Small intestine (tissue), 7 donors: ENCODE measurements around the gene CROCC. TPM values are rescaled to one million over a fixed set of nuclear protein-coding genes. Genes with fewer than 3 reads are reported as not detected.

Experiments used
- DNase-seq, 2 donors: peaks; one replicate each; pipeline versions ENCODE4 v3.0.0 to v3.0.0-alpha.2; 2013
- FAIRE-seq: peaks from 2 replicates; lab custom pipeline; 2012; peaks lifted over from hg19 to GRCh38; lab: Jason Lieb, UNC
- H3K27ac ChIP-seq, 3 donors: one replicate each; pipeline ENCODE4 v1.5.1; 2013; ENCODE audit warnings: low read length in 2 of 3, mild to moderate bottlenecking in 2 of 3, control low read depth in 1 of 3, inconsistent platforms in 1 of 3, low read depth in 1 of 3, moderate library complexity in 1 of 3
- H3K27me3 ChIP-seq, 3 donors: one replicate each; pipeline ENCODE4 v1.6.1; 2013; ENCODE audit warnings: low read length in 3 of 3, inconsistent platforms in 1 of 3; ENCODE audit not compliant: control insufficient read depth in 3 of 3, insufficient read depth in 3 of 3
- H3K36me3 ChIP-seq, 3 donors: one replicate each; pipeline ENCODE4 v1.6.1; 2013; ENCODE audit warnings: low read length in 3 of 3, inconsistent platforms in 1 of 3, low read depth in 1 of 3, mild to moderate bottlenecking in 1 of 3, moderate library complexity in 1 of 3; ENCODE audit not compliant: control insufficient read depth in 3 of 3, insufficient read depth in 2 of 3
- H3K4me1 ChIP-seq, 3 donors: one replicate each; pipeline ENCODE4 v1.6.1; 2013; ENCODE audit warnings: low read length in 2 of 3, inconsistent platforms in 1 of 3, low read depth in 1 of 3, mild to moderate bottlenecking in 1 of 3, moderate library complexity in 1 of 3; ENCODE audit not compliant: control insufficient read depth in 3 of 3, insufficient read depth in 2 of 3
- H3K4me3 ChIP-seq, 3 donors: one replicate each; pipeline ENCODE4 v1.5.1; 2013; ENCODE audit warnings: low read length in 3 of 3, control low read depth in 1 of 3, inconsistent platforms in 1 of 3, low read depth in 1 of 3, mild to moderate bottlenecking in 1 of 3, moderate library complexity in 1 of 3
- H3K9me3 ChIP-seq, 2 donors: one replicate each; pipeline ENCODE4 v1.6.1; 2013; ENCODE audit warnings: low read depth in 1 of 2, low read length in 1 of 2; ENCODE audit not compliant: control insufficient read depth in 2 of 2, insufficient read depth in 1 of 2
- WGBS, 3 donors: extraction: QIAGEN DNeasy Blood & Tissue Kit; methylation state at CpG; one replicate each; pipeline ENCODE4 v1.1.7; 2013; 5-methylcytosine and 5-hydroxymethylcytosine counted together
- polyA plus RNA-seq, 4 donors: library from polyadenylated mRNA; stranded (reverse) in 3 of 4; unstranded in 1 of 4; fragments of 200-250 nt in 3 of 4; fragments of 120-200 nt in 1 of 4; gene quantifications; one replicate each; pipeline versions ENCODE4 v1.2.1 to v1.2.3, GENCODE V29; 2013
- donor health status: healthy with polysubstance abuse.
- donor health status: control.
- donor health status: control.
- donor health status: Bipolar disorder and iron deficiency.
- donor health status: healthy.

Gene CROCC
- polyA plus RNA-seq, 4 donors, result 2.7 to 19.6 (median 10.2) TPM

DNA sequence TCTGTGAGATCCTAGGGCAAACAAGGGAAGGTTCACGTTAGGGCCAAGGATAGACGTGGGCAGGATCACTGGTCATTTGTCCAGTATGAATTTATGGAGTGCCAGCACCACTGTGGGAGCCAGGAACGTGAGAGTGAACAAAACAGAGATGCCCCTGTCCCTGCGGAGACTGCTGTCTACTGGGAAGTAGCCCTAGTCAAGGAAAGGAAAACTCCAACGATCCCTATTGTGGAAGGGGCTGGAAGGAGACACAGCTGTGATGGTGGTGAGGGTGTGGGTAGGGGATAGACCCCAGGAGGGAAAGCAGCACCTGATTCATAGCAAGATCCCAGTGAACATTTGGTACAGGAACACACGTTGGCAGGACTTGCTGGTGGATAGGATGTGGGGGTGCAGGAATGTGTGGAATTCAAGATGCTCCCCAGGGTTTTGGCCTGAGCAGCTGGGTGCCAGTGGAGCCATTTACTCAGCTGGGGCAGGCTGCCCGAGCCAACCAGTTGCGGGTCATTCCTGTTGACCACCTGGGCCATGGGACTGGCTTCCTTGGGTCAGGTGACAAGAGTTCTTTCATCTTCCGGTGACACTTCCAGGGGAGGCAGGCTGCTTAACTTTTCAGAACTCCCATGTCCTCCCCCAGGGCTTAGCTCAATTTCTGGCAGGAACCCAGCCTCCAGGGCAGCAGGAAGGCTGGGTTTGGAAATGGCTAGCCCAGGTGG is 91.2 kb downstream of the CROCC start:
- peaks cover 0 to 22% (median 0%) of the 10 kb centered on the region in 3 donors for H3K4me1 ChIP-seq
- H3K9me3 ChIP-seq, result no peaks in the 10 kb centered on the region
- H3K27me3 ChIP-seq, result no peaks in the 10 kb centered on the region
- H3K4me3 ChIP-seq, result no peak overlapping the region
- DNase-seq, result no peak
- H3K36me3 ChIP-seq, result peaks cover 0 to 6% (median 2%) of the 10 kb centered on the region in 3 donors
- FAIRE-seq, result no peak
- 72 to 73% (median 73%) methylated on average over 9 of the region's 9 CpGs for WGBS, 3 donors
- H3K27ac ChIP-seq, result no peak overlapping the region

DNA sequence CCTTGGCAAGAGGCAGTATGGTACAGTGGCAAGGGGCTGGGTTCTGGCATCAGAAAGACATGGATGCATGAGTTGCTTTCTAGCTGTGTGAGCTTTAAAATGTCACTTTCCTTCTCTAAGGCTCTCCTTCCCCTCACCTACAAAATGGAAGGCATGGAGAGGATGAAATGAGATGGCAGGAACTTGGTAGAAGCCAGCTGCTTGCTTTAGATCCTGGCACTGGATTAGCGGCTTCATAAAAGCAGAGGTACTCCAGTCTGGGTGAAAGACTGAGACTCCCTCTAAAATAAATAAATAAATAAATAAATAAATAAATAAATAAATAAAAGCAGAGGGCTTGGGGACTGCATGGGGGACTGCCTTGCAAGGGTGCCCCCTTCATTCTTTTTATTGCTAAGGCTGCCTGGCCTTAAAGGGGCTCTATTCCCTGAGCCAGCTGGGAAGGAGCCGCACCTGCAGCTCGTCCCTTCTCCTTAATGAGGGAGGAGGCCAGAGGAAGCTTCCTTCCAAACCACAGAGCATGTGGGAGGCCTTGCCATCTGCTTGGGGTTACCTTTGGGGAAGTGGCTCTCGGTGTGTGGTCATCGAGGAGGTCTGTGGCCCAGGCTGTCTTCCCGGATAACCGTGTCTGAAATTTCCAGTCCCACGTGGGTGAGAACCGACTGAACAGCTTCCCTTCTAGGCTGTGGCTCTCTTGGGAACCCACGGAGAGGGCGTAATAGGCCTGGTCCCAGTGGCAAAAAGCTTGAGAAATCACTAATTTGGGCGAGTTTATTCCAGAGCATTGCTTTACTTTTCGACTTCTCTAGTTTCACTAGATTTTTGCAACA is 92.0 kb downstream of the CROCC start:
- Histone ChIP-seq H3K27ac (no peak overlapping the region), H3K36me3 (peaks cover 2 to 13% (median 3%) of the 10 kb centered on the region in 3 donors), H3K4me3 (no peak overlapping the region), H3K4me1 (peaks cover 0 to 22% (median 0%) of the 10 kb centered on the region in 3 donors), H3K27me3 (no peaks in the 10 kb centered on the region), H3K9me3 (no peaks in the 10 kb centered on the region)
- DNase-seq (no peak), FAIRE-seq (no peak)
- 75 to 85% (median 80%) methylated on average over 13 of the region's 13 CpGs for WGBS, 3 donors

DNA sequence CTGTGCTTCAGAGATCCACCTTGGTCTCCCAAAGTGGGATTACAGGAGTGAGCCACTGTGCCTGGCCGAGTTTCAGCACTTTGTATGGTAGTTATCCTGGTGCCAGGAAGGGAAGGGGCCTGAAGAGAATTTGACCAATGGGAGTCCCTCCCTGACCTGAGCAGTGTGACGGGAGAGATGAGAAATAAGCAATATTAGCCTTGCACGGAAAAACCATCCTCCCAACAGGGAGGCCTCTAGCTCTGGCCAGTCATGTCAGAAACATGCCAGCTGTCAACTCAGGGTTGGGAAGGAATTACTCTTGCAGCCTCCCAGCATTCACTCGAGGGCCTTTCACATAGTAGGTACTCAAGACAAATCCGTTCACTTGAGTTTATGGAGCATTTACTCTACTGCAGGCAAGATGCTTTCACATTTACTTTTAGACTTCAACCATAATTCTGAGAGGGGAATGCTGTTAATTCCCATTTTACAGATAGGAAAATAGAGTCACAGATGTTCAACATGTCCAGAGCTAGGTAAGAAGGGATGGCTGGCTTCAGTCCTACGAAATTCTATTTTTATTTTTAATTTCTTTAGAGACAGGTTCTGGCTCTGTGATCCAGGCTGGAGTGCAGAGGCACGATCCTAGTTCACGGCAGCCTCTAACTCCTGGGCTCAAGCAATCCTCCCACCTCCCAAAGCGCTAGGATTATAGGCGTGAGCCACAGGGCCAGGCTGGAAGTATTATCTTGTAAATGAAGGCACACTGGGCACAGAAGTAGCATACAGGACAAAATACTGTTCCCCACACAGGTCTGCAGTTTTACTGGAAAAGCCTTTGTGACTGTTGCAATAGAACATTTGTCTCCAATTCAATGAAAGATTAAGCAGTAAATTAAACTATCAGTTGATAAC is 93.2 kb downstream of the CROCC start:
- H3K27ac ChIP-seq, result no peak overlapping the region
- peaks cover 0 to 17% (median 0%) of the 10 kb centered on the region in 3 donors for H3K4me1 ChIP-seq
- H3K9me3 ChIP-seq, result no peaks in the 10 kb centered on the region
- H3K27me3 ChIP-seq, result no peaks in the 10 kb centered on the region
- FAIRE-seq (no peak), DNase-seq (no peak)
- H3K36me3 ChIP-seq, result peaks cover 6 to 19% (median 8%) of the 10 kb centered on the region in 3 donors
- no peak overlapping the region for H3K4me3 ChIP-seq
- 75 to 80% (median 78%) methylated on average over 10 of the region's 10 CpGs for WGBS, 3 donors

DNA sequence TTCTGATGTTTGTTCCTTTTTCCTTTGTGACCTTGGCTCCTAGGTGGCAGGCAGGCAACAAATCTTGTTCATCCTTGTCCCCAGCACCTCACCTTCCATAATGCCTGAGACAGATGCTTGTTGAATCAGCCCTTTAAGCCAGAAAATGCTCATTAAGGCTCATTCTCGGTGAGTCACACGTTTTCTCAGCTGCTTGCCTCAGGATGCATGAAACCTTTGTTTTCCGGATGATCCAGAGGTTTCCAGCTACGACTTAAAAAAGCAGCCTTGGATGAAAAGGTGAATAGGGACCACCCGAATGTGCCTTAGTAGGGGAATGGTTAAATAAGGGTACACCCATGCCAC is 94.6 kb downstream of the CROCC start:
- FAIRE-seq, result no peak
- no peak overlapping the region for H3K4me3 ChIP-seq

DNA sequence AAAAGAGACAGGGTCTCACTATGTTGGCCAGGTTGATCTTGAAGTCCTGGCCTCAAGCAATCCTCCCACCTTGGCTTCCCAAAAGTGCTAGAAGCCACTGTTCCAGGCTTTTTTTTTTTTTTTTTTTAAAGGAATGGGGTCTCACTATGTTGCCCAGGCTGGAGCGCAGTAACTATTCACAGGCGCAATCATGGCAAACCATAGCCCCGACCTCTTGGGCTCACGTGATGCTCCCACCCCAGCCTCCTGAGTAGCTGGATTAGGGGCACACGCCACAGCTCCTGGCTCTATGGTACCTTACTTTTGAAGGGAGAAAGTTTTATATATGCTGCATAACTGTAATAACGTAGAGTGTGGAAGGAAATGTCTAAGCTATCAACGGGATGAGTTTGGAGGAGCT is 95.7 kb downstream of the CROCC start:
- DNase-seq (no peak), FAIRE-seq (no peak)
- Histone ChIP-seq H3K36me3 (peaks cover 20 to 44% (median 23%) of the 10 kb centered on the region in 3 donors), H3K9me3 (no peaks in the 10 kb centered on the region), H3K27ac (no peak overlapping the region), H3K4me3 (no peak overlapping the region), H3K4me1 (peaks cover 0 to 5% (median 0%) of the 10 kb centered on the region in 3 donors), H3K27me3 (no peaks in the 10 kb centered on the region)
- whole genome bisulfite sequencing, 3 donors, result 90 to 97% (median 92%) methylated on average over 7 of the region's 7 CpGs

More for the DNA sequence above, 94.6 kb downstream of the CROCC start:
- H3K27ac ChIP-seq, result no peak overlapping the region
- no peaks in the 10 kb centered on the region for H3K27me3 ChIP-seq
- peaks cover 10 to 33% (median 16%) of the 10 kb centered on the region in 3 donors for H3K36me3 ChIP-seq
- peaks cover 0 to 10% (median 0%) of the 10 kb centered on the region in 3 donors for H3K4me1 ChIP-seq
- no peak for DNase-seq
- 60 to 70% (median 64%) methylated on average over 5 of the region's 5 CpGs for WGBS, 3 donors
- H3K9me3 ChIP-seq, result no peaks in the 10 kb centered on the region

DNA sequence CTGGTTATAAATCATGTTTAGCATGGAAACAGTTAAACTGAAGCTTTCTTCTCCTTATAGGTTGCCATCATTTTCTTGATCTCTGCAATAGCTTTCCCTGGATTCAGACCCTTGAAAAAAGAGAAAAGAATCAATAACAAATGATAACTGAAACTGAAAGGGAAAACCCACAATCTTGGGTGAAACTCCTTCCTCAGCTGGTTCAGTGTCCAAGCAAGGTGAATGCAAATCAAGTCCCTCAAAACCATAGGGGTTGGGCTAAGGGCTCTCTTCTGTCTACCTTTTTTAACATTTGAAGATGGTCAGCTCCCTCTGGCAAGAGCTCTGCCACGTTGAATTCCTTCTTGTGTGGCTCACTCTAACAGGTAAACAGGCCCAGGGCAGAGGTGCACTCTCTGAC is 97.1 kb downstream of the CROCC start:
- no peak overlapping the region for H3K27ac ChIP-seq
- 14 to 43% (median 37%) methylated on average over 1 of the region's 1 CpG for WGBS, 3 donors
- peaks cover 0 to 5% (median 0%) of the 10 kb centered on the region in 3 donors for H3K4me1 ChIP-seq
- DNase-seq (no peak), FAIRE-seq (no peak)
- H3K27me3 ChIP-seq, result no peaks in the 10 kb centered on the region
- H3K4me3 ChIP-seq, result no peak overlapping the region
- H3K9me3 ChIP-seq, result no peaks in the 10 kb centered on the region
- peaks cover 26 to 52% (median 37%) of the 10 kb centered on the region in 3 donors for H3K36me3 ChIP-seq

DNA sequence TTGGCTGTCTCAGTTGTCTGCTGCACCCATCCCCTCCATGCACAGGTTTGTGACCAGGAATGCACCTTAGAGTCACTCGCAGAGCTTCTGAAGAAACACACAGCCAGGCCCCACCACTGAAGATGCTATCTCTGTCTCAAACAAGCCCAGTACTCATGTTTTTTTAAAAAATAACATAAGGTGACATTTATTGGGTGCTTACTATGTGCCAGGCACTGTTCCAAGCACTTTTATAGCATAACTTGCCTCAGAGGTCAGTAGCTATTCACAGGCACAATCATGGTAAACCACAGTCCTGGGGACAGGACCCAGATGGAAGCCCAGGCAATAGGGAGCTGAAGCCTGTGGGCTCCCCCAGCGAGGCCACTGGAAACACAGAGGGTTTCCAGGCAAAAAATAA is 98.8 kb downstream of the CROCC start:
- H3K27me3 ChIP-seq, result no peaks in the 10 kb centered on the region
- no peak overlapping the region for H3K27ac ChIP-seq
- no peaks in the 10 kb centered on the region for H3K9me3 ChIP-seq
- peaks cover 0 to 5% (median 0%) of the 10 kb centered on the region in 3 donors for H3K4me1 ChIP-seq
- 95 to 100% (median 95%) methylated on average over 2 of the region's 2 CpGs for WGBS, 3 donors
- no peak for FAIRE-seq
- no peak for DNase-seq
- no peak overlapping the region for H3K4me3 ChIP-seq
- H3K36me3 ChIP-seq, result peaks cover 29 to 62% (median 44%) of the 10 kb centered on the region in 3 donors

DNA sequence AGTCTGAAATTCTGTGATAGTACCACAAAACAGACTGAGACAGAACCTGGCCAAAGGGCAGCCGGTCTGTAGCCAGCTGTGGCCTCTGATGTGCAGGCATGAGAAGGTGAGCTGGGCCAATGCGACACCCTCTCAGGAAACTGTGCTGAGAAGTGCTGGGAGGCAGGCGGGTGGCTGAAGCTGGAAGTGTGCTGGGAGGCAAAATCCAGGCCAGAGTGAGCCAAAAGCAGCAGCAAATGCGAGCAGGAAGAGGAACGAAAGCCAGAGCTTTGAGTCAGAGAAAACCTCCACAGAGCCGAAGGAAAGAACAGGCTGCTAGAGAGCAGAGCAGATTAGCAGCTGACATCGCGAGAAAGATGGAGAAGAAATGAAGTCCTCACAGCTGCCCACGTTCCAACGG is 100.2 kb downstream of the CROCC start:
- no peaks in the 10 kb centered on the region for H3K4me1 ChIP-seq
- no peaks in the 10 kb centered on the region for H3K9me3 ChIP-seq
- peaks cover 33 to 72% (median 49%) of the 10 kb centered on the region in 3 donors for H3K36me3 ChIP-seq
- DNase-seq (no peak), FAIRE-seq (no peak)
- 76 to 77% (median 77%) methylated on average over 10 of the region's 10 CpGs for WGBS, 3 donors
- H3K27ac ChIP-seq, result no peak overlapping the region
- no peak overlapping the region for H3K4me3 ChIP-seq
- H3K27me3 ChIP-seq, result no peaks in the 10 kb centered on the region
